Umbilical cord (tissue), 2 donors: ENCODE results near the gene MMRN2. TPM values are rescaled to one million over a fixed set of nuclear protein-coding genes. Genes with fewer than 3 reads are reported as not detected.
"Not testable (repeated sequence)": the region's sequence is repeated elsewhere in the genome, so short reads cannot be mapped to it uniquely, and the experiment has no call there.

Source experiments
- DNase-seq: peaks from one replicate; pipeline ENCODE4 v3.0.0-alpha.2; 2015; ENCODE audit warnings: low spot score
- total RNA-seq: library from RNA; depleted of rRNA; stranded (reverse); fragments of >200 nt; gene quantifications from one replicate; pipeline ENCODE4 v1.2.3, GENCODE V29; 2014; ENCODE audit warnings: low replicate concordance; ENCODE audit not compliant: insufficient read depth

The MMRN2 gene
- total RNA-seq, result 29.1 TPM

- peak; percentile 51 for DNase-seq
These were observed at the start of gene MMRN2 for GRCh38 chr10:86957471-86958115. Gene MMRN2, minus strand, starts transcription at chr10:86957615. Its CDS starts 74 bp downstream, at chr10:86957541.

- not testable (repeated sequence) for DNase-seq
These were observed 49.7 kb upstream of the MMRN2 start for GRCh38 chr10:87007124-87007523.

- no peak for DNase-seq
These were observed 43.1 kb upstream of the MMRN2 start for GRCh38 chr10:87000491-87000890.

- not testable (repeated sequence) for DNase-seq
These were observed 42.5 kb upstream of the MMRN2 start for GRCh38 chr10:86999802-87000403.

GRCh38 chr10:86992929-86993328 is 35.5 kb upstream of the MMRN2 start:
- no peak for DNase-seq

- no peak for DNase-seq
These were observed 35.0 kb upstream of the MMRN2 start for GRCh38 chr10:86992456-86992855.

- DNase-seq, result not testable (repeated sequence)
These were observed 33.9 kb upstream of the MMRN2 start for GRCh38 chr10:86991362-86991761.

GRCh38 chr10:86988520-86988919 is 31.1 kb upstream of the MMRN2 start:
- no peak for DNase-seq

- not testable (repeated sequence) for DNase-seq
These were observed 27.1 kb upstream of the MMRN2 start for GRCh38 chr10:86984498-86984897.

- no peak for DNase-seq
These were observed 24.3 kb upstream of the MMRN2 start for GRCh38 chr10:86981716-86982115.

- not testable (repeated sequence) for DNase-seq
These were observed 23.6 kb upstream of the MMRN2 start for GRCh38 chr10:86981020-86981419.

GRCh38 chr10:86979977-86980448 is 22.6 kb upstream of the MMRN2 start:
- peak; percentile 70 for DNase-seq

- DNase-seq, result no peak
These were observed 21.9 kb upstream of the MMRN2 start for GRCh38 chr10:86979296-86979818.

GRCh38 chr10:86978457-86978856 is 21.0 kb upstream of the MMRN2 start:
- DNase-seq, result not testable (repeated sequence)

GRCh38 chr10:86976362-86977056 is 19.1 kb upstream of the MMRN2 start:
- DNase-seq, result no peak

GRCh38 chr10:86974484-86974883 is 17.1 kb upstream of the MMRN2 start:
- no peak for DNase-seq

- DNase-seq, result no peak
These were observed 15.4 kb upstream of the MMRN2 start for GRCh38 chr10:86972613-86973380.

- peak; percentile 90 for DNase-seq
These were observed 14.0 kb upstream of the MMRN2 start for GRCh38 chr10:86971232-86971991.

GRCh38 chr10:86970982-86971231 is 13.5 kb upstream of the MMRN2 start:
- no peak for DNase-seq

- peak; percentile 78 for DNase-seq
These were observed 13.0 kb upstream of the MMRN2 start for GRCh38 chr10:86970162-86970981.
